Stimulated activated CD4-positive, alpha-beta T cell treated with anti-CD3 and anti-CD28 coated beads, TNF-alpha, amount 100 ng/mL, for 48 hours (primary cell): ENCODE measurements around the gene RPL32.

Experiments used
- DNase-seq, 3 donors: peaks; one replicate each; pipeline ENCODE4 v3.0.0-alpha.2; 2020; ENCODE audit warnings: low read depth in 3 of 3

The RPL32 gene

DNA sequence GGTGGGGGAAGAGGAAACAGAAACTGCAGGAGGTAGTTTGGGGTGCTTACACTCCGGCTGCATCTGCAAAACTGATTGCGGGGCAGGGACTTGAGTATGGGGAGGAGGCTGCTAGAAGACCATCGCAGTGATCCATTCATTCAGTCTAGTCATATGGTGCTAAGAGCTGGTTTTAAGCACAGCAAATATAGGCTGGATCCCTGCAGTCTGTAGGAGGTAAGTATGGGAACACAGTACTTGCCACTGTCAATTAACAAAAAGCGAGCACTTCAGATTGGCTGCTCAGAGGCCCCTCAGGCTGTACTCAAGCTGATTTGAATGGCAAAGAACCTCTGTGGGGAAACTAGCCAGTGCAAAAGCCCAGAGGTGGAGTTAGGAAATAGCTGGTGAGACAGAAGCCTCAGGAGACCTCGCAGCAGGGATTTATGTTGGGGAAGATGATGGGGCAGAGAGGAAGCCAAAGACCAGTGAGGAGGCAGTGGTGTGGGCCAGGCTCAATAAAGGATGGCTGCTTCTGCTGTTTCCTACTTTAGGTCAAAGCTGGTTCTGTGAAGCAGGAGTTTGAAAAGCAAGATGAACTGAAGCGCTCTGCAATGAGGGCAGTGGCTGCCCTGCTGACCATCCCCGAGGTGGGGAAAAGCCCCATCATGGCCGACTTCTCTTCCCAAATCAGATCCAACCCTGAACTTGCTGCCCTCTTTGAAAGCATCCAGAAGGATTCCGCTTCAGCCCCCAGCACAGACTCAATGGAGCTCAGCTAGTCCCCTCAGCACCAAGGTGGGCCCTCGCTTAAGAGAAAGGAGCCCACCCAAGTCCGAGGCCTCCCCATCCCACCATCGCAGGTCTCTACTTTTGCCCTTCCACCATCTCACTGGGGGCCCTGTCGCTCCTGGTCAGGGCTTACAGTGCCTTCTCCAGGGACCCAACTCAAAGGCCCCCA lies 7.9 kb downstream of the RPL32 start:
- DNase-seq = no peak

DNA sequence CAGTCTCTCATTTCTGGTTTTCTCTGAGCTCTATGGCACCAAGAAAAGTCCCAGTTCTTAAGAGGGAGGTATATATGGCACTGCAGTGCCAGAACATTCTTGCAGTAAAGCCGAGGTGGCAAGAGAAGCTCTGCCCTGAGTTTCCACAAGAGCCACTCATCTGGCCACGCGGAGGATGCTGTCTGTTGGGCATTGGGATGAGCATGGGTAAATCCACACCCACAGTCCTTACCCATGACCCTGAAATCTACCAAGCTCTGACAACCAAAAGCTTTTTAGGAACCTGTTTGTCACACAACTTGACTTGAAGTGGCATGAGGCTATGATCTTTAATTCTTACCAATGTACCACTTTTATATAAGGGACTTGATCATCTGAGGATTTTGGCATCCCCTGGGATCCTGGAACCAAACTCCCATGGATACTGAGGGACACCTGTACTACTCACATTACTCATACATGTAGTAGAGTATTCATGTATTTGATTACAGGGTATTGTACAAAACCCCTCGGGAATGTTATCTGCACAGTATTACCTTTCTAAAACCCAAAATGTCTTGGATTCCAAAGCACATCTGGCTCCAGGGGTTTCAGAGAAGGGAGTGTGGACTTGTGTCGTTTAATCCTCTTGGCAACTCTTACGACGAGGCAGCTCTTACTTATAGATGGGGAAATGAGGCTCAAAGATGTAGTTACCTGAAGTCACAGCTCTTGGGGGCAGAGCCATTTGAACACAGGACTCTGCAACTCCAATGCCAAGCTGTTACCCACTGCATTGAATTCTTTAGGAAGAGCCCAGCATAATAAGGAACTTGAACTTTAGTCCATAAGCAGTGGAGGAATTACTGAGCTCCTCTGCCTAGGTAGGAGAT lies 8.8 kb downstream of the RPL32 start:
- DNase-seq = no peak

DNA sequence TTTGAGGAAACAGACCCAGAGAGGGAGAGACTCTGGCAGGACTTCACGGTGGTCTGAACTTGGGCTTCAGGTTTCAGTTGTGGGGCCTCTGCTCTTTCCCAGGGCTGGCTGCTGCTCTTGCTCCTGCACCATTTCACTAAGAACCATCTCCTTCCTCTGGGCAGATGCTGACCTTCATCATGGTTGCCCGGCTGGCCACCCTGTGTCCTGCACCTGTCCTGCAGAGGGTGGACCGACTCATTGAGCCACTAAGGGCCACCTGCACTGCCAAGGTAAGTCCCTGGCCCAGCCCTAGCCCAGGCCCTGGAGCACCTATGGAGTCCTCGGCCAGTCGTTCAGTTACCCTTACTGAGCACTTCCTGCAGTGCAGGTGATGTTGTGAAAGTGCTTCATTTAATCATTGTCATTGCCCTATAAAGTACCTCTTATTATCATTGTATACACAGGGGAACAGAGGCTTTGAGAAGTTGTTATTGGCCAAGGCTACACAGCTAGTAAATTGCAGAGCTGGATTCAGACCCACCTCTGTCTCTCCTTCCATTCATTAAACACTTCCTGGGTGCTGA lies 10.0 kb downstream of the RPL32 start:
- DNase-seq = no peak

DNA sequence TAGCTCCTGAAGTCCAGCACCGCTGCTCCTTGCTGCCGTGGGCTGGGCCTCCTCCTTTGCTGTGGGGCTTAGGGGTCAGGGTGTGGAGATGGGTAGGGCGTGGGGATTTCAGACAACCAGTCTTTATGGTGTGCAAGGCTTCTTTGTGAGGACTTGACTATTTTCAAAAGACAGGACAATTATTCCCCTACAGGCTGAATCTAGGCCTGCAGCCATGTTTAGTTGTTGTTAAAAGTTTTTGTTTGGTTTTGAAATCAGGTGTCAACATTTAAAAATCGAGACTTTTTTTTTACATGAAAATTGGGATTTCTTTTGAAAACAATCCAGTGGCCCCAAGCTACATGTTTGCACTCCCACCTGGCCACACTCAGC lies 10.6 kb downstream of the RPL32 start:
- no peak for DNase-seq

DNA sequence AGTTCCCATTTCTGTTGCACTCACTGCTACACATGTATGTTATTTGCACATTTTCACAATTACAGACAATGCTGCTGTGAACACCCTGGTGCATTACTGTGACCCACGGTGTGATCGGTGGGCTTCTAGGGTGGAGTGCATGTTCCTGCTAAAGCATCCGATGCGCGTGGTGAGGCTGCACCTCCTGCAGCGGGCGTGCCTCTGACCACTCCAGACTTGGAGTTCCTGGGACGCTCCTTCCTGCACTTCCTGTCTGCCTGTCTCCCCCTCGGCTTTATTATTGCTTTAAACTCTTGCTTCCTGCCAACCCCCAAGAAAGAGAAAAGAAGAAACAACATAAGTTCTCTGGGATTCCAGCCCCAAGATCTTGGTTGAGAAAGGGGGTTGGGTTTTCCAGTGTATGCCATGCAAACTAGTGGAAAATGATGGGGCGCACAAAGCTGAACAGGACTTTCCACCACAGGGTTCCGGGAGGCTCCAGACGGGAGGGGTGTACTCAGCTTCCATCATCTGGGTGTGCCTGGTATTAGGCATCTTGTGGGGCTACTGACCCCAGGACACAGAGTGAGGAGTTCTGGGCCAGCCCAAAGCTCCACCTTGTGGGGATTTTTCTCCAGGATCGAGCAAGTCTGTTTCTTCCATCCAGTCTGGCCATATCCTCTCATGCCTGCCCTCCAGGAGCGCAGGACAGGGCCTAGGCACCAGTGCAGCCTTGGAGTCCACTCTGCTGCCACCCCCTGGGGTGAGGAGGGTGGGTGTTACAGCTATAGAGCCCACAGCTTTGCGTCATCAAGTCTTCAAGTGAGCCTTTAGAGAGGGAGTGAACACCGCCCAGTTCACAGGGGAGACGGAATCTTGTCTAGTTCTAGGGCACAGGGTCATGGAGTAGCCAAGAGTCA lies 11.2 kb downstream of the RPL32 start:
- no peak for DNase-seq

DNA sequence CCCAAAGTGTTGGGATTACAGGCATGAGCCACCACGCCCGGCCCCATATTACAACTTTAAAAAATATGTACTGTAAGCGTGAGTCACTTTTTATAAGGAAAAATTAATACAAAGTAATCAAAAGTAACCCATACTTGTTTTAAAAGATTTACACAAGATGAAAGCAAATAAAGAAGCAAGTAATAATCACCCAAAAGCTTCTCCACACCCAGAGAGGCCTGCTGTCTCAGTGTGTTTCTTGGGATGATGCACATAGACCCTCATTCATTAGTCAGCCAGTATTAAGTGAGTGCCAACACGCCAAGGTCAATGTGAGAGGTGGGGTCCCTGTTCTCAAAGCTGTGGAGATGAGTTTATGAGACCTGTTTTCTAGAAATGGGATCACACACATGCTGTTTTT lies 12.0 kb downstream of the RPL32 start:
- no peak for DNase-seq

DNA sequence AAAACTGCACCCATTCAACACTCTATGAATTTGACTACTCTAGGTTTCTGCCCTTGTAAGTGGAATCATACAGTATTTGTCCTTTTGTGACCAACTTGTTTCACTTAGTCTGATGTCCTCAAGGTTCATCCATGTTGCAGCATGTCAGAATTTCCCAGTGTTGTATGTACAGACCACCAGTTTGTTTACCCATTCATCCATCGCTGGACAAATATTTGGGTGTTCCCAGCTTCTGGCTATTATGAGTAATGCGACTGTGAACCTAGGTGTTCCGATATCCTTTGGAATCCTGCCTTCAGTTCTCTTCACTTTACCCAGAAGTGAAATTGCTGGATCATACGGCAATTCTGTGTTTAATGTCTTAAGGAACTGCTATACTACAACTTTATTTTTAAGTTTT lies 12.6 kb downstream of the RPL32 start:
- no peak for DNase-seq

DNA sequence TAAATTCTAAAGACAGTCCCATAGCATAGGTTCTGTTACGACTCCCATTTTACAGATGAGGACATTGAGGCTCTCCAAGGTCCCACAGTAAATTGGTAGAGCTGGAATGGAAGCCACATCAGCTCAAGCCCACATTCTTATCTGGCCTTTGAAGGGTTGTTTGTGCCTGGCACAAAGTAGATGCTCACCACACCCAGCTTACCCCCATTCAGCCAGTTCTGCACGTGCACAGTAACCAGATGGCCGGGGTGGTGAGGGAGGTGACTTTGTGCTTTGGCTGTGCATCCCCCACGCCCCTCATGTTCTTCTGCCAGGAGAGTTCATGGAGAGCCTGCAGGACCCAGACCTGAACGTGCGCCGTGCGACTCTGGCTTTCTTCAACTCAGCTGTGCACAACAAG lies 16.2 kb downstream of the RPL32 start:
- no peak for DNase-seq

DNA sequence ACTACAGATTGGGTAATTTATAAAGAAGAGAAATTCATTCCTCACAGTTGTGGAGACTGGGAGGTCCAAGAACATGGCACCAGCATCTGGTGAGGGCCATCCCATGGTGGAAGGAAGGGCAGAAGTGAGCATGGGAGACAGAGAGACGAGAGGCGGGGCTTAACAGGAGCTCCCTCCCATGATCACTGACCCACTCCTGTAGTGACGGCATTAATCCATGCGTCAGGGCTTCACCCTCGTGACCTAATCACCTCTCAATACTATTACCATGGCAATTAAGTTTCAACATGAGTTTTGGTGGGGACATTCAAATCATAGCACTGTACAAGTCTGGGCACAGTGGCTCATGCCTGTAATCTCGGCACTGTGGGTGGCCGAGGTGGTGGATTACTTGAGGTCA lies 17.1 kb downstream of the RPL32 start:
- DNase-seq = no peak

DNA sequence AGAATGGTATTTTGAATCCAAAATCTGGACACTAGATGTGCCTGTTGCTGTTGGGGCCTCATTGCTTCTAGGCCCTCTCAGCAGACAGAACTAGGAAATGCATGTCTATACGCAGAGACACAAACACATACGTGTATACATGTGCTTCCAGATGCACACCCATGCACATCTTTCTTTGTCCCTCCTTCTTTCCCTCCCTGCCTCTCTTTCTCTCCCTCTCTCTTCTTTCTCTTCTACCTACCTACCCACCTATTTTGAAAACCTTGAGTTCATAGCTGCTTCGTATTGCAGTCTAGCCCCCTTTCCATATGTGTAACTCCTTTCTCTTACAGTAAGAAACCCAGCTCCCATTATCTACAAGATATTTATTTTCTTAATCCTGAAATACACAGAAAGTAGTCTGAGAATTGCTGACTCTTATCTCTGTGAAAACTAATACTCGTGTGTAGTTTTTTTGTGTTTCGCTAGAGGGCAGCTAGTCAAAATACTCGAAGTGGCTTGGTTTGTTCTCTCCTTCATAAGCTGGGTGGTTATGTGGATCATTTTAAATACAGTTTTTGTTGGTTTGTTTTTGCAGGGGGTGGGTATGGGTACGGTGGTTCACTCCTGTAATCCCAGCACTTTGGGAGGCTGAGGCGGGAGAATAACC lies 18.5 kb downstream of the RPL32 start:
- DNase-seq = no peak

DNA sequence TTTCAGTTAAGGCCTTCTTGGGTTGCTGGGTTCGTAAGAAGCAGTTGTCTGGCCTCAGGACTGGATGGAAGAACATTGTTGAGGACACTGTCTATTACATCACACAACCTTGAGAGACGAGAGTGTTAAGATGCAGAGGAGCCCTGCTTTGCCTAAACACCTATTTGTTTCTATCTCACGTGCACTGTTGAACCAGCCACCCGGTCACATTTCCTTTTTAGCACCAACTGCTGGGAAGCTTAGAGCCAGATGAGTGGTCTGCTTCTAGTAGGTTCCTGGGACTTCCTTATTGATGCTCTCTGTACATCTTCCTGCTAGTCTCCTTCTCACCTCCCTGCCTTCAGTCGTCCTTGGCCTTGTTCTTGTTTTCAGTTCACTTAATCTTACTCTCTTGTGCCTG lies 22.6 kb downstream of the RPL32 start:
- no peak for DNase-seq

DNA sequence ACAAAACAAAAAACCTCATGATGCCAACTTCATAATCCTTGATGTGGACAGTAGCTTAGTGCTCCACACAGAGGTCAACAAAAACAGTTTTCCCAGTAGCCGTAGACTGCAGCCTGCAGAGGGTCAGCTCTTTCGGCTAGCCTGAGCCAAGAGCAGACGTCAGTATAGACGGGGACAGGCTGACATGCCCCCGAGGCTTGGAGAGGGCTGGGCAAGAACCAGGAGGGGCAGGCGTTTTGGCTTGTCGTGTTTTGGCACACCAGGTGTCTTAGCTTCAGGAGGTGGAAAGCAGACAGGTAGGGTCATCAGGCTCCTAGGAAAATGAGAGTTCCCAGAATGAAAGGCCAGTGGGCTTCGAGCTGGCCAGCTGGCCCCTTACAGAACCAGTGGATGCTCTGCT lies 23.1 kb downstream of the RPL32 start:
- no peak for DNase-seq

DNA sequence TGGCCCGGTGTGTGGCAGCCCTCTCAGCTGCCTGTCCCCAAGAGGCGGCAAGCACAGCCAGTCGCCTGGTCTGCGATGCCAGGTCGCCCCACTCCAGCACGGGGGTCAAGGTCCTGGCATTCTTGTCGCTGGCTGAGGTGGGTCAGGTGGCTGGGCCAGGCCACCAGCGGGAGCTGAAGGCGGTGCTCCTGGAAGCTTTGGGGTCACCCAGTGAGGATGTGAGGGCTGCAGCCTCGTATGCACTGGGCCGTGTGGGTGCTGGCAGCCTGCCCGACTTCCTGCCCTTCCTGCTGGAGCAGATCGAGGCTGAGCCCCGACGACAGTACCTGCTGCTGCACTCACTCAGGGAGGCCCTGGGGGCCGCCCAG lies 24.0 kb downstream of the RPL32 start:
- DNase-seq = no peak

DNA sequence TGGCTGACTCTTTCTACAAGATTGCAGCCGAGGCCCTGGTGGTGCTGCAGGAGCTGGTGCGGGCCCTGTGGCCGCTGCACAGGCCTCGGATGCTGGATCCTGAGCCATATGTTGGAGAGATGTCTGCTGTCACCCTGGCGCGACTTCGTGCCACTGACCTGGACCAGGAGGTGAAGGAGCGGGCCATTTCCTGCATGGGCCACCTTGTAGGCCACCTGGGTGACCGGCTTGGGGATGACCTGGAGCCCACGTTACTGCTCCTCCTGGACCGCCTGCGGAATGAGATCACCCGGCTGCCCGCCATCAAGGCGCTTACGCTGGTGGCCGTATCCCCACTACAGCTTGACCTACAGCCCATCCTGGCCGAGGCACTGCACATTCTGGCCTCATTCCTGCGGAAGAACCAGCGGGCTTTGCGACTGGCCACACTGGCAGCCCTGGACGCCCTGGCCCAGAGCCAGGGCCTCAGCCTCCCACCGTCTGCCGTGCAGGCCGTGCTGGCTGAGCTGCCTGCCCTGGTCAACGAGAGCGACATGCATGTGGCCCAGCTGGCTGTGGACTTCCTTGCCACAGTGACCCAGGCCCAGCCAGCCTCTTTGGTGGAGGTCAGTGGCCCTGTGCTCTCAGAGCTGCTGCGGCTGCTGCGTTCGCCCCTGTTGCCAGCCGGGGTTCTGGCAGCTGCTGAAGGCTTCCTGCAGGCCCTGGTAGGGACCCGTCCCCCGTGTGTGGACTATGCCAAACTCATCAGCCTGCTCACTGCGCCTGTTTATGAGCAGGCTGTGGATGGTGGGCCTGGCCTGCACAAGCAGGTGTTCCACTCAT lies 24.6 kb downstream of the RPL32 start:
- DNase-seq = no peak

DNA sequence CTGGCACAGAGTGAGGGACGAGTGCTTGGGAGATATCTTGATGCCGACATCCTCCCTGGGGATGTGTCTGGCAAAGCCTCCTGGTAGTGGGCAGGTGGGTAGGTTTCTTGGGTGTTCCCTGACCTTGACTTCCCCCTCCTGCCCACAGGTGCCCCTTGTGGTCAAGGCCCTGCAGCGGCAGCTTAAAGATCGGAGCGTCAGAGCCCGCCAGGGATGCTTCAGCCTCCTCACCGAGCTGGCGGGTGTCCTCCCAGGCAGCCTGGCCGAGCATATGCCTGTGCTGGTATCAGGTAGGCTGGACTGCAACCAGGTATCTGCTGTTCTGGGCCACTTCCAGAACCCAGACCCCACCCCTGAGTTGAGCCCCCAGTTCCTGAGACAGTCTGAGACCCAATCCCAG lies 25.6 kb downstream of the RPL32 start:
- DNase-seq = no peak

DNA sequence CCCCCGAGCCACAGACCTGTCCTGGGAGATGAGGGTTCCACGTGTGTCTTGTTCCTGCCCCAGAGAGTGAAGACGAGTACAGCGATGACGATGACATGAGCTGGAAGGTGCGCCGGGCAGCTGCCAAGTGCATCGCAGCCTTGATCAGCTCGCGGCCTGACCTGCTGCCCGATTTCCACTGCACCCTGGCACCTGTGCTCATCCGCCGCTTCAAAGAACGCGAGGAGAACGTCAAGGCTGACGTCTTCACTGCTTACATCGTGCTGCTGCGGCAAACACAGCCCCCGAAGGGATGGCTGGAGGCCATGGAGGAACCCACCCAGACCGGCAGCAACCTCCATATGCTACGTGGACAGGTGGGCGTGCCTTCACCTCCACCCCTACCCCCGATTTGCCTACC lies 26.3 kb downstream of the RPL32 start:
- DNase-seq = no peak

DNA sequence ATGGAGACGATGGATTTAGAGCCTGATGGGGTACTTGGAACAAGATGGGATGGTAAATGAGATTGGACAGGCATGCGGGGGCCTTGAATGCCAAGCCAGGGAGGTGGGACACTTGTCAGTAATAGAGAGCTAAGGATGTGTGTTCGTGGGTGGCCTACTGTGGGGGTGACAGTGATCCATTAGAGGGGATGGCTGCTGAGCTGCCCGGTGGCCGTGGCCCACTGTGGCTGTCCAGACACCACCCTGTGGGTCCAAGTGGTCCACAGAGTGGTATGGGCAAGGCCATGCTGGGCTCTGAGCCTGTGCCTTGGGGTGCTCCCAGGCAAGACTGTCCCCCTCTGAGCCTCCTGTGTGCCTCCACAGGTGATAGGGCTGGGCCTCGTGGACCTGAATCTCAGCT lies 27.4 kb downstream of the RPL32 start:
- DNase-seq = no peak

DNA sequence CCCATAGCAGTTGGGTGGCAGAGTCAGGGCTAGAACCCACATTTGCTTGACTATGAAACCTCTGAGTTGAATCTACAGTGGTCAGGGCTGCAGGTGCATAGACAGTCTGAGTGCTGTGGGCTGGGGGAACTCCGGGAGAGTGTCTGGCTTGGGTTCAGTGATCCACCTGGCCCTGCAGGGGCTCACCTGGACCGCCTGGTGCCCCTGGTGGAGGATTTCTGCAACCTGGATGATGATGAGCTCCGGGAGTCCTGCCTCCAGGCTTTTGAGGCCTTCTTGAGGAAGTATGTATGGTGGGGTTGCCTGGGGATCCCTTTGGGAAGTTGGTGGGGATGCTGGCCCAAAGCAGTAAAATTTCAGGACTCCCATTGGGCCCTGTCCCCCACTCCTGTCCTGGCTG lies 28.6 kb downstream of the RPL32 start:
- no peak for DNase-seq

DNA sequence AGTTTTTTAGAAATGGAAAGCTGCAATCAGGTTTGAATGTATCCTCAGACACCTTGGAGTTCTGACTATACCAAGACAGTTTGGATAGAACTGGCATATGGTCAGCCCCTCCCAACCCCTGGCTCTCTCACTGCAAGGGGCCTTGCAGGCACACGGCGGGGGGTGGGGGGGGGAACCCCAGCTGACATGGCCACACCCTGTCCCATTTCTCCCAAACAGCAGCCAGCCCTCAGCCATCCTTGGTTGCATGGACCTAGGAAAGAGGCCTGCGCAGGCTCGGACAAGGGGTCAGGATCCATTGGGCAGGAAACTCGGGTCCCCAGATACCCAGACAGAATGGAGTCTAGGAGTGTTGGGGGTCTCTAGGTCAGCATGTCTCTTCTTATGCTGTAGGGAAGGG lies 30.4 kb downstream of the RPL32 start:
- DNase-seq = no peak
